AG04450 (cell line): ENCODE data around the gene SLC20A1. TPM values are rescaled to one million over a fixed set of nuclear protein-coding genes. Genes with fewer than 3 reads are reported as not detected.

ENCODE experiments used
- CTCF ChIA-PET: fragments of 300-600, 350-600 bp; formaldehyde crosslinking; extraction: SDS; loops from one replicate; lab custom pipeline; 2022; ENCODE audit warnings: antibody characterized with exemption, inconsistent platforms; lab: Charles Lee
- POLR2A ChIA-PET: fragments of 350-600 bp; formaldehyde crosslinking; extraction: SDS; loops from one replicate; lab custom pipeline; 2021; ENCODE audit warnings: antibody characterized with exemption, inconsistent platforms; lab: Yijun Ruan, JAX
- DNase-seq: peaks from one replicate; pipeline ENCODE4 v3.0.0-alpha.2; 2011; ENCODE audit warnings: low read depth, low spot score
- H3K27ac ChIP-seq: one replicate; pipeline ENCODE4 v1.5.1; 2012; ENCODE audit warnings: low read depth, low read length, control low read depth
- H3K27me3 ChIP-seq: one replicate; pipeline ENCODE4 v1.6.0; 2012; ENCODE audit warnings: low read length; ENCODE audit not compliant: control insufficient read depth, insufficient read depth
- H3K4me3 ChIP-seq: 2 replicates; pipeline ENCODE4 v1.5.1; 2011; ENCODE audit warnings: mild to moderate bottlenecking, low read depth, low read length, control low read depth
- H3K9me3 ChIP-seq: 2 replicates; pipeline ENCODE4 v1.5.1; 2012; ENCODE audit warnings: low read length; ENCODE audit not compliant: control insufficient read depth, insufficient read depth
- CTCF ChIP-seq: IDR thresholded peaks from 2 replicates; pipeline ENCODE4 v1.5.1; 2011; ENCODE audit warnings: low read depth, low read length, control low read depth, inconsistent platforms
- polyA plus RNA-seq: library from polyadenylated mRNA; depleted of rRNA; stranded (reverse); fragments of >200 nt; gene quantifications from 2 replicates; pipeline ENCODE4 v1.2.3, GENCODE V29; 2011

Gene SLC20A1
- polyA plus RNA-seq, 1 experiment: 74.8 TPM

GRCh38 chr2:112602917-112603316 is 42.8 kb upstream of the SLC20A1 start:
- CTCF ChIA-PET: interaction anchor here (2.0 to 8.2 kb wide), 2 partner anchors 22 to 125 kb away, joined by 6 to 225 read pairs; no protein-coding TSS in a partner anchor
- DNase-seq: no peak
- H3K27ac ChIP-seq: no peak overlapping the region
- H3K27me3 ChIP-seq: no peaks in the 10 kb centered on the region
- H3K9me3 ChIP-seq: no peaks in the 10 kb centered on the region
- TF ChIP-seq CTCF: no peak
- POLR2A ChIA-PET: interaction anchor here (0.6 kb wide), 2 partner anchors 18 to 119 kb away, joined by 3 to 4 read pairs; no protein-coding TSS in a partner anchor
- no peak overlapping the region for H3K4me3 ChIP-seq

- Histone ChIP-seq H3K9me3 (no peaks in the 10 kb centered on the region), H3K4me3 (no peak overlapping the region), H3K27me3 (no peaks in the 10 kb centered on the region), H3K27ac (no peak overlapping the region)
- ChIA-PET CTCF (interaction anchor here (8.2 kb wide), 1 partner anchor 124 kb away, joined by 225 read pairs; no protein-coding TSS in a partner anchor), POLR2A (no interaction called here)
- DNase-seq: no peak
- TF ChIP-seq CTCF: no peak
Observed at GRCh38 chr2:112603731-112604130, 42.0 kb upstream of the SLC20A1 start.

GRCh38 chr2:112604952-112605351 is 40.8 kb upstream of the SLC20A1 start:
- POLR2A ChIA-PET: no interaction called here
- Histone ChIP-seq H3K9me3 (no peaks in the 10 kb centered on the region), H3K27me3 (no peaks in the 10 kb centered on the region), H3K4me3 (no peak overlapping the region), H3K27ac (no peak overlapping the region)
- CTCF ChIA-PET: interaction anchor here (0.9 to 8.2 kb wide), 2 partner anchors 21 to 123 kb away, joined by 4 to 225 read pairs; partner anchors contain the start of gene CHCHD5
- no peak for DNase-seq
- TF ChIP-seq CTCF: no peak

- CTCF ChIA-PET: interaction anchor here (0.6 to 8.2 kb wide), 3 partner anchors 21 to 122 kb away, joined by 4 to 225 read pairs (median 10); no protein-coding TSS in a partner anchor
- Histone ChIP-seq H3K27ac (no peak overlapping the region), H3K4me3 (no peak overlapping the region), H3K27me3 (no peaks in the 10 kb centered on the region), H3K9me3 (no peaks in the 10 kb centered on the region)
- POLR2A ChIA-PET: interaction anchor here (1.2 kb wide), 1 partner anchor 53 kb away, joined by 3 read pairs; no protein-coding TSS in a partner anchor
- no peak for DNase-seq
- no peak for TF ChIP-seq CTCF
Observed at GRCh38 chr2:112605926-112606325, 39.8 kb upstream of the SLC20A1 start.

GRCh38 chr2:112606547-112606946 is 39.2 kb upstream of the SLC20A1 start:
- H3K9me3 ChIP-seq: no peaks in the 10 kb centered on the region
- H3K27me3 ChIP-seq: no peaks in the 10 kb centered on the region
- no peak for TF ChIP-seq CTCF
- no peak for DNase-seq
- peak overlapping the region; percentile 21 for H3K27ac ChIP-seq
- no peak overlapping the region for H3K4me3 ChIP-seq
- ChIA-PET CTCF (interaction anchor here (0.6 to 8.2 kb wide), 3 partner anchors 20 to 121 kb away, joined by 4 to 225 read pairs (median 10); no protein-coding TSS in a partner anchor), POLR2A (interaction anchor here (1.2 kb wide), 1 partner anchor 53 kb away, joined by 3 read pairs; no protein-coding TSS in a partner anchor)
